DMS 273 (cell line): ENCODE measurements around the gene MMP26.

Experiments used
- DNase-seq: peaks from one replicate; lab custom pipeline; 2025; ENCODE audit not compliant: unreplicated experiment; lab: John Stamatoyannopoulos, UW

Gene MMP26

GRCh38 chr11:4722616-4723534, 18.3 kb downstream of the MMP26 start:
- DNase-seq, result peak; percentile 8

- no peak for DNase-seq
Observed at GRCh38 chr11:4727171-4727570, 22.6 kb downstream of the MMP26 start.

- DNase-seq, result no peak
Observed at GRCh38 chr11:4740735-4741134, 36.2 kb downstream of the MMP26 start.

DNA sequence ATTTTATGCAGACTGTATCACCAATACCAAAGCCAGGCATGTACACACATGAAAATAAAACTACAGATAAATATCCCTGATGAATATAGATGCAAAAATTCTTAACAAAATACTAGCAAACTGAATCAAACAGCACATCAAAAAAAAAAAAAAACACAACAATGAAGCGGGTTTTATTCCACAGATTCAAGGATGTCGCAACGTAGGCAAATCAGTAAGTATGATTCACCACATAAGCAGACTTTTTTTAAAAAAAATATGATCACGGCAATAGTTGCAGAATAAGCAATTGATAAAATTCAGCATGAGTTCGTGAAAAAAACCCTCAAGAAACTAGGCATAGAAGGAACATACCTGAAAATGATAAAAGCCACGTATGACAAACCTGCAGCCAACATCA, 43.9 kb downstream of the MMP26 start:
- DNase-seq, result no peak

DNA sequence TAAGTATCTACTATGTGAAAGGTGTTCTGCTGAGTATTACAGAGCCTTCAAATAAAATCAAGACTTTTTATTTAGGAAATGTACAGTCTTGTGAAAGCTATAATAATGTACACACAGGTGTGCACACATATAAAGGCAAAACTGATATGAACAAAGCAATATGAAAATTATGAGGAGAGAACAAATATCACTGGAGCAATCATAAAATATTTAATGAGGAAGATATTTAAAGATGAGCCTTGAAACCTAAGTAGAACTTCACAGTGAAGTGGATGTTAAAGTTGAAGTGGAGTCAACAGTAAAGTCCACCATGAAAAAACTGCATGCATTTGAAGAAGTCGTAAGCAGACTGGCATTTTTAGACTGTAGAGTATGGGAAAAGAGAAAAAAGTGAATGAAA, 46.6 kb downstream of the MMP26 start:
- no peak for DNase-seq
